Measurements from ENCODE around the gene CEP290.
"Not testable (repeated sequence)": the region's sequence is repeated elsewhere in the genome, so short reads cannot be mapped to it uniquely, and the experiment has no call there.

- not testable (repeated sequence) for TF ChIP-seq CTCF (IDR thresholded peaks at IDR 0.05); ZNF396 (CRISPR knock-in tag; IDR thresholded peaks at IDR 0.05; ENCODE audit: borderline replicate concordance); CBFB (CRISPR knock-in tag; IDR thresholded peaks at IDR 0.05; ENCODE audit: low read depth); ATF2 (CRISPR knock-in tag; IDR thresholded peaks at IDR 0.05; ENCODE audit: borderline replicate concordance, low read depth); FOXP1 (CRISPR knock-in tag; IDR thresholded peaks at IDR 0.05; ENCODE audit: borderline replicate concordance); CREB1 (CRISPR knock-in tag; IDR thresholded peaks at IDR 0.05); ATF3 (CRISPR knock-in tag; conservative IDR thresholded peaks at IDR 0.05); ZNF317 (CRISPR knock-in tag; IDR thresholded peaks at IDR 0.05; ENCODE audit: borderline replicate concordance, low read depth); ZSCAN18 (CRISPR knock-in tag; IDR thresholded peaks at IDR 0.05); GABPB1 (CRISPR knock-in tag; IDR thresholded peaks at IDR 0.05); SMAD4 (CRISPR knock-in tag; IDR thresholded peaks at IDR 0.05); JUN (CRISPR knock-in tag; IDR thresholded peaks at IDR 0.05); AFF4 (CRISPR knock-in tag; IDR thresholded peaks at IDR 0.05; ENCODE audit: borderline replicate concordance)
Observed at GRCh38 chr12:88133181-88133580, 8.7 kb downstream of the CEP290 start.

Data from WTC11 (cell line).